ENCODE measurements around the gene STARD13.
"Not testable (repeated sequence)": the region's sequence is repeated elsewhere in the genome, so short reads cannot be mapped to it uniquely, and the experiment has no call there.

Gene STARD13

DNA sequence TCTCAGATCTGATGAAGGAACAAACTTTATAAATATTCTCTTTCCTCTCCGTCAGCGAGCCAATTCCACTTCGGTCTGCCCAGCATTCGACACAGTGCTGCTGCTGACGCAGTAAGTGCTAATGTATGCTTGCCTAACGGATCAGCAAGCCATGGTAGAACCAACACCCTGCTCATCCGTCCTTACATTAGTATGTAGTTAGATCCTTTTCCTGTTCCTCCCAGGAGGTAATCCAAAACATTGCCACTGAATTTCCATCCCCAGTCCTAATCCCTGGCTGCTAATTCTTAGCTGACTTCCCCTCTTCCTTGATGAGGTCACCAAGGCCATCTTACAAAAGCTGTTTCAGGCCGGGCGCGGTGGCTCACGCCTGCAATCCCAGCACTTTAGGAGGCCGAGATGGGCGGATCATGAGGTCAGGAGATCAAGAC is 88.0 kb downstream of the STARD13 start:
- DNase-seq = no peak

DNA sequence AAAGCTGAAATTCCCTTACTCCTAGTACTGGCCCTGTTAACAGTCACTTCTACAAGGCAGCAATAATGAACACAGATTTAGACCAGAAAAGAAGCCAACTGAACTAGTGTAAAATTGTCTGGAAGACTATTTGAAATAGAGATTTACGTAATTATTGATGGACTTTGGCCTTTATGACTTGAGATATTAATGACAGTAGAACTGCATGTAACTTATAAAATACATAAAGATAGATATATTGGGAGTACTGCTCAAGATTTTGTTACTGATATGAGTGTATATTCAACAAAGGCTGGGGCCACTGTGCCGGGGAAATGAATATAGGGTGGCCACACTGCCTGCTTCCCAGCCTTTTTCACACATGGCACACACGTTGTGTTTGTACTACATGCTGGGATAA is 88.8 kb downstream of the STARD13 start:
- DNase-seq = no peak

DNA sequence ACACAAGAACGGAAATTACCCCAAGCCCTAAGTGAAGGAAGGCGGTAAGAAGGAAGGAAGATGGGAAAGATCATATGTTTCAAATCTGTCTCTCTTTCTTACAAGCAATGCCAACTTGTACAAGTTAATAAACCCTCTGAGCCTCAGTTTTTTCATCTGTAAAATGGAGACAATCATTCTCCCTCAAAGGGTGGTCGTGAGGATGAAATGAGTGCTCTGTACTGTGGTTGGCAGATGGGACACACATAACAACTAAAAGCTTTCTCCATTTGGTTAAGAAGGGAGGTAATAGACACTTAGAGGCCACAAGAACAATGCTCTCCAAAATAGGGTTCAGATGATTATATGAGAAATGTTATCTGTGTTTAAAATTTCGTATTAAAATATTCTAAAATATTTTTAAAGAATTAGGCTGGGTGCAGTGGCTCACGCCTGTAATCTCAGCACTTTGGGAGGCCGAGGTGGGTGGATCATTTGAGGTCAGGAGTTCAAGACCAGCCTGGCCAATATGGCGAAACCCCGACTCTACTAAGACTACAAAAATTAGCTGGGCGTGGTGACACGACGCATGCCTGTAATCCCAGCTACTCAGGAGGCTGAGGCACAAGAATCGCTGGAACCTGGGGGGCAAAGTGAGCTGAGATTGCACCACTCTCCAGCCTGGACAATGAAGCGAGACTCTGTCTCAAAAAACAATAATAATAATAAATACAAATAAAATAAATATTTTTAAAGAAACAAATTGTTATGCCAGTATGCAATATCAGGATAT is 89.7 kb downstream of the STARD13 start:
- no peak for DNase-seq

- DNase-seq = no peak
These were observed 90.5 kb downstream of the STARD13 start for GRCh38 chr13:33194820-33195692.

- no peak for DNase-seq
These were observed 92.1 kb downstream of the STARD13 start for GRCh38 chr13:33193428-33193974.

DNA sequence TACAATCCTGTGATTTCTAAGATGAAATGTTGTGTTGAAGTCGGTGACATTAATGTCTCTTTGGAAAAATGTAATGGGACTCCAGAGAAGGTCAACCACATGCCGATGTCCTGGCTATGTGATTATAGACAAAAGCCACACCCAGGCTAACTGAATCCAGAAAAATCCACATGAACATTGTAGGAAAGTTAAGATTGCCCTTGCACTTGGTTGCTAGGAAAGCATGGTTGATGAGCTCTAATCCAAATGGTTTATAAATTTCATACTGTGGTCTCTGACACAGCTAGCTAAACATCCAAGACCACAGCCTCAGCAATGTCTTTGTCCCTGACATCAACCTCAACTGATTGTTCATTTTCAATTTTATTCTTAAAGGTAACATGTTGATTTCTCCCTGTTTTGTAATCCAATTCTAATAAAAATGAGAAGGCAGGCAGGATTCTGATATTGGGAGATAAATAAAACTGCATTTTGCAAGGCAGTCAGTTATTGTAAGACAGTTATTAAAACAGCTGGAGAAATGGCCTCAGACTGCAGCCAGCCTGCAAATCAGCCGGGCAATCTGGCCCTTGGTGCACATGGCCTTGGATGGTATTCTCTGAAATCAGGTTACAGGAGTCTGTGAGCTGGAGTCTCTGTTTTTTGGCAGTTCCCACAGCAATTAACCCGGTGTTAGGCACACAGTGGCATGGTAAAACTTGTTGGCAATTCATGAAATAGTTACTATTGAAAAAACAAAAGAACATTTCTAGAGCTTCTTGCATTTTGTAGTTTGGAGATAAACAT is 93.9 kb downstream of the STARD13 start:
- DNase-seq = no peak

- DNase-seq = no peak
These were observed 96.1 kb downstream of the STARD13 start for GRCh38 chr13:33189470-33189869.

GRCh38 chr13:33188093-33188882 is 97.3 kb downstream of the STARD13 start:
- peak in 1 of 5 experiments; percentile 29 for DNase-seq

GRCh38 chr13:33186861-33187291 is 98.7 kb downstream of the STARD13 start:
- DNase-seq = peak in 1 of 5 experiments; percentile 14

- DNase-seq = no peak
These were observed 99.7 kb downstream of the STARD13 start for GRCh38 chr13:33185853-33186252.

GRCh38 chr13:33184530-33184929 is 101.0 kb downstream of the STARD13 start:
- DNase-seq = no peak

- peak in 1 of 5 experiments; percentile 7 for DNase-seq
These were observed 101.5 kb downstream of the STARD13 start for GRCh38 chr13:33184112-33184490.

DNA sequence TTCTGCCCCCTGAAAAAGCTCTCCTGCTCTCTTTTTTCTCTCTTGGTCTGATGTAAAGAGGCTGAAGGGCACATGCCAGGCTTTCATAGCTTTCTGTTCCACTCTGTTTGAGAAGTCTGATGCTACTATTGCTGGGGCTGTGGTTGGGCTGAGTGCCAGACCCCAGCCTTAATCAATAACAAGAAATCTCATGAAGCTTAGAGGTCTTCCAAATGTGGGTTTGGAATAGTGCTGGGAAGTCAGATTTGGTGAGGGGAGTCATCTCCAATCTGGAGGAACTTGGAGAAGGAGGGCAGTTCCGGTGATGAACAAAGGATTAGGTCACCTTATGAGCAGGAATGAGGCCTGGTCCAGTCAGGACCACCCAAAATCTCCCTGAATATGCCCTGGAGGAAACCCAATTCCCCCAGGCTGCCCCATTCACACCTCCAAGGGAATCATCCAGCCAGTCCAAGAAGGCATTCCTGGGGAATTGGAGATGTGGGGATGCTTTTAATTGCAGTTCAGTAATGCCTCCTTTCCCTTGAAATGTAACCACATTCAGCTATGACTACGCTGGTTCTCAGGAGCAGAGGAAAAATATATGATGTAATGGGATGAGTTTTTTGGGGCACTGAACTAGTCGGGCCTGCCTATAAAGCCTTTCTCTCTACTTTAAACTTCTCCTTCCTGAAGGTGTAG is 102.0 kb downstream of the STARD13 start:
- DNase-seq = no peak

GRCh38 chr13:33182729-33183128 is 102.8 kb downstream of the STARD13 start:
- no peak for DNase-seq

DNA sequence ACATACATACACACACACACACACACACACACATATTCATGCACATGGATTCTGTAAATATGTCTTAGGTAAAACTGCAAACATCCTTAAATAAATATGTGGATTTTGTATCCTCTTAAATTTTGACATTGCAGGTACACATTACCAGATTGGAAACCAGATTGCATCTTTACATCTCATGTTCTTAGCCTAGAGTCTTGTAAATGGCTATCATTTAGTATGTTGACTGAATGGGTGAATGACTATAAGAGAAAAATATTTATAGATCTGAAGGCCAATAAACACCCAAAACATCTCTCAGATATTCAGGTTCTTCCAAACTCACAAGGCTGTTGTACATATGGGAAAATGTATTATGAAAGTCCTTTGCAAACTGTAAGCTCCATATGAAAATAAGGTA is 104.3 kb downstream of the STARD13 start:
- DNase-seq = no peak

DNA sequence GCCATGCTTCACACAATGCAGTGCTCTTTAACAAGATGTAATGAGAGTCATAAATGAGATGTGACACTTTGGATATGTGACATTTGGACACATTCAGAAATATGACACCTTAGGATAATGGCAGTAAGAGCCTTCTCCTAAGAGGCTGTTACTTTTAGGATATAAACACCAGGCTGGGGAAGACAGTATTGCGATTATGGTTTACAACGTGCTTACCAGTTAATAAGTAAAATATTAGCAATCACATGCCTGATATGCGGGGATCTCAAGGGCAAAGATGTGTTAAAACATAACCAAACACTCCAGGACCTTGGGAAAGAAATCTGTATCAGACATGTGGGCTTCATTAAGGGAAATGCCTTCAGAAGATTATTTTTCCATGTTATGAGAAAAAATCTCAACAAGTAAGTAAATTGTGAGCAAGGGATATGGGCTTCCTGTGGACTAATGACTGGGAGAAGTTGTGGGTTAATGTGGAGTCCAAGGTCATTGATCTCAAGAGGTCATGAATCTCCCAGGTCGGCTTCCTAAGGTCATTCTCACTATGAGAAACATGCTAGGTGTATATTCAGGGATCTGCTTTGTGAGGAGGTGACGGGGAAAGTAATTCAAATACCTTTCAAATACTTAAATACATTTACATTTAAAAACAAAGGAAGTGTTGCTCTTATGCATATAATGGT is 105.3 kb downstream of the STARD13 start:
- DNase-seq = no peak

DNA sequence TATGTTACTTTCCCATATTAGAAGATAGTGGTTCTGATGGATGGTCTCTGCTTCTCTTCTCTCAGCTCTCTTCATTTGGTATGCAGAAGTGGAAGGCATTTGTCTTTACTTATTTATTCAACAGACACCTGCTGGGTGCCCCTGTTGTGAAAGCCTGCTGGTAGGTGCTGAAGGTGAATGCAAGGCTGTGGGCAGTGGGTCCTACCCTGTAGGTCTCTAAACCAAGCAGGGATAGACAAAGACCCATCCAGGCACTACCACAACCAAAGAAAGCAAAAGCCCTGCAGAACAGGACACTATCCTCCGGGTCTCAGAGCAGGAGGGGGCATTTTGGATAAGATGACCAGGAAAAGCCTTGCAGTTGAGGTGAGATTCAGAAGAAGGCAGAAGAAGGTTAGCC is 106.1 kb downstream of the STARD13 start:
- DNase-seq = no peak

DNA sequence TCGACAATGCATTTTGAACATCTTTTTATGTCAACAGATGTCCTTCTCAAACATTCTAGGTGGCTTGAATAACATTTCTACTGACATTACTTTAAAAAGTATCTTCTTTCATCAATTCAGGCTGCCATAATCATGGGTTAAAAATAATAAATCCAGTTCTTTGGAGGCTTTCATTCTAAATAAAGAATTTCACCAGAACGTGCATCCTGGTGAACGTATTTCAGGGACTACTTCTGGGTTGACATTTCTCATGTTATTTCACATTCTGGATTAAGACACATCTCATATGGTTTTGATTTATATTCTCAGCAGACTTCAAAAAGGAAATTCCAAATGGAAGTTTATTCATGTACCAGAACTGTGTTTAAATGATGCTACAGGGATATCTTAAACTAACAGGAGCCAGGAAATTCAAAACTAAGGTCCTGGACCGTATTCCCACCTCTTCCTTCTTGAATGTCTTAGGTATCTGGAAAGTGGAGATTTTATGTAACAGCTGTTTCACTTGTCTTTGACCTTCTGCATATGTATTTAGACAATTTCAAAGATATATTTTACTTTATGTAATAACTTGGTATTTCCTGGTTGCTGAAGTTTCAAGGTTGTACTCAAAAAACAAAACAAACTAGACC is 107.2 kb downstream of the STARD13 start:
- no peak for DNase-seq

GRCh38 chr13:33177340-33178208 is 108.0 kb downstream of the STARD13 start:
- DNase-seq = not testable (repeated sequence)

All from T-helper 2 cell (primary cell).